Measurements from ENCODE around the gene UBE2R2.

Gene UBE2R2

DNA sequence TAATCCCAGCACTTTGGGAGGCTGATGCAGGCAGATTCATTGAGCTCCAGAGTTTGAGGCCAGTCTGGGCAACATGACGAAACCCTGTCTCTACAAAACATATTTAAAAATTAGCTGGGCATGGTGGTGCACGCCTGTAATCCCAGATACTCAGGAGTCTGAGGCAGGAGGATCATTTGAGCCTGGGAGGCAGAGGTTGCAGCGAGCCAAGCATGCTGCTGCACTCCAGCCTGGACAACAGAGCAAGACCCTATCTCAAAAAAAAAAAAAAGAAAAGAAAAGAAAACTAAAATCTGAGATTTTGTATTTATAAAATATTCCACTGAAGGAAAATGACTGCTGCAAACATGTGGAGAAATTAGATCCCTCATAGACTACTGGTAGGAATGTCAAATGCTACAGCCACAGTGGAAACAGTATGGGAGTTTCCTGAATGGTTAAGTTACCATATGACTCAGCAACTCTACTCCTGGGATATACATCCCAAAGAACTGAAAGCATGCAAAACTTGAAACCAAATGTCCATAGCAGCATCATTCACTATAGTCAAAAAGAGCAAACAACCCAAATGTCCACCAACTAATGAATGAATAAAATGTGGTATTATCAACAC, 125.6 kb downstream of the UBE2R2 start:
- DNase-seq, result no peak
- peaks cover 84% of the 10 kb centered on the region for H3K36me3 ChIP-seq
- no peaks in the 10 kb centered on the region for H3K27me3 ChIP-seq
- H3K4me3 ChIP-seq (ENCODE audit: low read depth, low read length), result no peak overlapping the region
- no peak for TF ChIP-seq CTCF (IDR thresholded peaks at IDR 0.05; ENCODE audit: low read depth, low read length)
- no peaks in the 10 kb centered on the region for H3K9me3 ChIP-seq
- no peaks in the 10 kb centered on the region for H3K4me1 ChIP-seq

DNA sequence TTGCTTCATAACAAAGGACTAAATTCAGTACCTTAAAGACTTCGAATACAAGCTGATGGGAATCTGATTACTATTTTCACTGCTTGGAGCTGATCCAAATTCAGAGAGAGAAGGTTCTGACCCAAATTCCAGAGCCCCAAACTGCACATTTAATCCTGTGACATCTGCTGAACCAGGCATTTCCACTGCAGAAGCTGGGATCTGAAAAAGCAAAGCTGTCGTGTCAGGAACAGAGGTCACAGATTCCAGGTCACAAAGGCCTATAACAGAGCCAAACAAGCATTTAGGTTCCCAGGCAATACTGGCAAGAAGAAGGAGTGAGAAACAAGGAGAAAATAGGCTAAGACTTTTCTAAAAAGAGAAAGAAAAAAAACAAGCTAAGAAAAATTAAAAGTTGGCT, 126.4 kb downstream of the UBE2R2 start:
- Histone ChIP-seq H3K9me3 (no peaks in the 10 kb centered on the region), H3K4me1 (no peaks in the 10 kb centered on the region), H3K4me3 (ENCODE audit: low read depth, low read length) (no peak overlapping the region), H3K27me3 (no peaks in the 10 kb centered on the region), H3K36me3 (peaks cover 83% of the 10 kb centered on the region)
- DNase-seq, result no peak
- TF ChIP-seq CTCF (IDR thresholded peaks at IDR 0.05; ENCODE audit: low read depth, low read length), result no peak

- no peaks in the 10 kb centered on the region for H3K27me3 ChIP-seq
- H3K4me1 ChIP-seq, result no peaks in the 10 kb centered on the region
- H3K9me3 ChIP-seq, result no peaks in the 10 kb centered on the region
- TF ChIP-seq CTCF (IDR thresholded peaks at IDR 0.05; ENCODE audit: low read depth, low read length), result no peak
- no peak for DNase-seq
- peaks cover 83% of the 10 kb centered on the region for H3K36me3 ChIP-seq
- no peak overlapping the region for H3K4me3 ChIP-seq (ENCODE audit: low read depth, low read length)
Measured at GRCh38 chr9:33946779-33947535, 130.0 kb downstream of the UBE2R2 start.

GRCh38 chr9:33950371-33950770, 133.4 kb downstream of the UBE2R2 start:
- Histone ChIP-seq H3K4me3 (ENCODE audit: low read depth, low read length) (no peak overlapping the region), H3K27me3 (no peaks in the 10 kb centered on the region), H3K9me3 (no peaks in the 10 kb centered on the region), H3K4me1 (no peaks in the 10 kb centered on the region), H3K36me3 (peaks cover 71% of the 10 kb centered on the region)
- DNase-seq, result no peak
- TF ChIP-seq CTCF (IDR thresholded peaks at IDR 0.05; ENCODE audit: low read depth, low read length), result no peak

DNA sequence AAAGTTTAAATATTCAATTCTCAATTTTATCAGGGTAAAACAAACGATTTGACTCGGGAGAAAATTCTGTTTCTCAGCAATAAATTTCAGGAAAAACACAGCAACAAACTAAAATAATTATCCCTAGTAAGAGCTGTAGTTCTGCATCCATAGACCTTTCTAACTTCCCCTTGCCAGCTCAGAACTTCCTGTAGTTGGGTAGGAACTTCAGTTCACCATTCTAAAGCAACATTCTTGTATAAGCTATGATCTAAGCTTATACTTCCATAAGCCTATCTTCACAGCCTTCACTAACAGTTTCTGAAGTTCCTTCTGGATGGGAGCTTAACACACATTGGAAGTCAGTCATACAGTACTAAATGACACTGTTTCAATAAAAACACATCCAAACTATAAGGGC, 135.1 kb downstream of the UBE2R2 start:
- Histone ChIP-seq H3K4me3 (ENCODE audit: low read depth, low read length) (no peak overlapping the region), H3K36me3 (peaks cover 68% of the 10 kb centered on the region), H3K4me1 (no peaks in the 10 kb centered on the region), H3K9me3 (no peaks in the 10 kb centered on the region), H3K27me3 (no peaks in the 10 kb centered on the region)
- TF ChIP-seq CTCF (IDR thresholded peaks at IDR 0.05; ENCODE audit: low read depth, low read length), result no peak
- no peak for DNase-seq

- no peak for TF ChIP-seq CTCF (IDR thresholded peaks at IDR 0.05; ENCODE audit: low read depth, low read length)
- H3K9me3 ChIP-seq, result no peaks in the 10 kb centered on the region
- H3K4me3 ChIP-seq (ENCODE audit: low read depth, low read length), result no peak overlapping the region
- peaks cover 47% of the 10 kb centered on the region for H3K36me3 ChIP-seq
- H3K27me3 ChIP-seq, result no peaks in the 10 kb centered on the region
- DNase-seq, result no peak
- no peaks in the 10 kb centered on the region for H3K4me1 ChIP-seq
Measured at GRCh38 chr9:33956544-33956943, 139.6 kb downstream of the UBE2R2 start.

Measured in BE2C (cell line).